Stimulated activated CD4-positive, alpha-beta T cell treated with anti-CD3 and anti-CD28 coated beads, Interleukin-15, amount 100 ng/mL, for 48 hours (primary cell): Measurements from ENCODE around the gene PPP3CA.
"Not testable (repeated sequence)": the region's sequence is repeated elsewhere in the genome, so short reads cannot be mapped to it uniquely, and the experiment has no call there.

Experiments used
- DNase-seq, 2 donors: peaks; one replicate each; pipeline ENCODE4 v3.0.0-alpha.2; 2020; ENCODE audit warnings: low read depth in 2 of 2

PPP3CA gene

DNA sequence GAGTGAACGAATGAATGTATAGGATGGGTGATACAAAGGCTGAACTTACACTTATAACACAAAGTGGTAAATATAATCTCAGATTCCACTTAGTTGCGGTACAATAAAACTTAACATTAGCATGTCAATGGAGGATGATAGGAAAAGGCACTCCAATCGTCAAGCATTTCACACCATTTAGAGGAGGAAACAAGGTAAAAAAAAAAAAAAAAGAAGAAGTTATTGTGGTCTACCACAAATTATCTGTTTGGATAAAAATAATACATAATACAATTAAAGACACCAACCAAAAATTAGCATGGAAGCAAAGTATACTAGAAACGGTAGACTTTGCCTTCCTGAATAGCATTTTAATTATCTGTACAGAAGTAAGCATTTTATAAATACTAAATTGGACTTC, 205.5 kb downstream of the PPP3CA start:
- no peak for DNase-seq

DNA sequence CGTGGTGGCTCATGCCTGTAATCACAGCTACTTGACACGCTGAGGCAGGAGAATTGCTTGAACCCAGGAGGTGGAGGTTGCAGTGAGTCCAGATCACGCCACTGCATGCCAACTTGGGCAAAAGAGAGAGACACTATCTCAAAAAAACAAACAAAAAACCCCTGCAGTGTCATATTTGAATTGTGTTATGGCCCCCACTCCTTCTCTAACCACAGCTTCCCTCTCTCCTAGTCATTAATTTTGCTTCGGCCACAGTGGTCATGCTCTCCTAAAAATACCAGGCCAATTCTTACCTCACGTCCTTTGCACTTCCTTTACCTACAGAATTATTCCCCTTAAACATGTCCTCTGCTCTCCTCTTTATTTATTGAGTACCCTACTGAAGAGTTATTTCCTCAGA, 206.1 kb downstream of the PPP3CA start:
- no peak for DNase-seq

DNA sequence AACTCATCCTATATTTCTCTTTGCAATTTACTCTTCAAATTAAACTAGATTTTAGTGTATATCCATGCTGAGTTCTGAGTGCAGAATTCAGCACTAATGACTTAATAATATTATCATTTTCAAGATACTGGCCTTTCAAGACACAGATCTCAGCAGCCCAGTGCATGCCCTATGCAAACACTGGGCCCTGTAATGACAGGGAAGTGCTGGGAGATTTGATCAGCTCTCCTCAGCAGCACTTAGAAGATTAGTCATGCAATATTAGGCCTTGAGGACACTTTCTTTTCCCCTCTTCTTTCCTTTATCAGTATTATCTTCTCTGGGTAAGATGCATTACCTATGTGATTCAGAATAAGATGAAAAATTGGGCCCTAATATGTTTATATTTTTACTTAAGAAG, 207.1 kb downstream of the PPP3CA start:
- DNase-seq: no peak

DNA sequence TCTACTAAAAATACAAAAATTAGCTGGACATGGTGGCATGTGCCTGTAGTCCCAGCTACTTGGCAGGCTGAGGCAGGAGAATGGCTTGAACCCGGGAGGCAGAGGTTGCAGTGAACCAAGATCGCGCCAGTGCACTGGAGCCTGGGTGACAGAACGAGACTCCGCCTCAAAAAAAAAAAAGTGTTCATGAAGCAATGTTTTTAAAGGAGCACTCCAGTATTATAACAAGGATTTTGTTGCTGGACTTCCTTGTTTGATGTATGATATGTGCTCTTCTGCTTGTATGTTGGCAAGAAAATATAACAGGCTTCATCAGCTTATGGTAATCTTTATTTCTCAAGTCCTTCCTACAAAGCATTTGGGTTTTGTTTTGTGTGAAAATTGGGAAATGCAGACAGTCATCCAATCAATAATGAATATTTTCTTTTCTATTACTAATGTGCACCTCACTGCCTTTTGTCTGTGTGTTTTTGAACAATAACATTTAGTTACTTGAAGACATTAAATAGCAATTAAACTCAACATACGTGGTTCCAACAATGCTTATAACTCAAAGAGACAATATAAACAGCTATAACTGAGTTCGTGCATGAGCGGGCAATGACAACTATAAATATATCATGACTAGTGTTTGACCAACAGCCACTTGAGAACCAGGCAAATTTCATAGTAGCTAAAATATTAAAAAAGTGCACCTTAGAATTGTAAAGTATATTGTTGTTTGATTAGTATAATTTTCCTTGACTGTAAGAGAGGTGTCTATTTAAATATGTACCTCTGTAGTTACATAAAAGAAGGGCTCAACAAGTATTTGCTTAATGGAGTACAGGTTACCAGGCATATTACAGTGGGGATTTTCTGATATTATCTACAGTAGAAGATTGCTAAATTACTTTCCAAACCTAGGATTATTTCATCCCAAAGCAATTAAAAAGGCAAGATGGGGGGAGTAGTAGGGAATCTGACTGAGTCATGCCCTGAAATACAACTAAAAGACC, 210.7 kb downstream of the PPP3CA start:
- no peak for DNase-seq

DNA sequence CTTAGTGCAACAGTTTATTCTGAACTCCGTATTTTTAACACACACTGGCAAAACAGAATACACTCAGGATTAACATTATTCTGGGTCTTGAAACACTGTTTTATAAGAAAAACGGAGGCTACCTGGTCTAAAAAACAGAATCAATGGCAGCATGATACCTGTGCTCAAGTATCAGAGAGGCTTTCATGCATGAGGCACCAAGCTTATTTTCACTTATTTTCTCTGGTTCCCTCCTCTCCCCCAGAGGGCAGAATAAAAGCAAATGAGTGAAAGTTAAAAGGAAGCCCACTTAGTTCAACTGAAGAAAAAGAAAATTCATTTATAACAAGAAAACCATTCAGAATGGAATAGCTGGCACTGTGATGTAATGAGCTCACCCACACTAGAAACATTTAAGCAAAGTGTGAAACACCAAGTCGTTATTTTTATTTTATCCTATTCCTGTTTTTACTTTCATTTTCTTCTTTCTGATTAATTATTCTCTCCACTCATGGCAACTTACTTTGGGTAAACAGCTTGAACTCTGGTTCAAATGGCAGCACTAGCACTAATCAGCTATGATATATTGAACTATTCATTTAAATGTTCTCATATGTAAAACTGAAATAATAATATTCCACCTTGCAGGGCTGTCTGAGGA, 211.8 kb downstream of the PPP3CA start:
- DNase-seq: no peak

DNA sequence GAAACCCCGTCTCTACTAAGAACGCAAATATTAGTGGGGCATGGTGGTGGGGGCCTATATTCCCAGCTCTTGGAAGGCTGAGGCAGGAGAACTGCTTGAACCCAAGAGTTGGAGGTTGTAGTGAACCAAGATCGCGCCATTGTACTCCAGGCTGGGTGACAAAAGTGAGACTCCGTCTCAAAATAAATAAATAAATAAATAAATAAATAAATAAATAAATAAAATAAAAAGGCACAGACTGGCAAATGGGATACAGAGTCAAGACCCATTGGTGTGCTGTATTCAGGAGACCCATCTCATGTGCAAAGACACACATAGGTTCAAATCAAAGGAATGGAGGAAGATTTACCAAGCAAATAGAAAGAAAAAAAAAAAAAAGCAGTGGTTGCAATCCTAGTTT, 216.3 kb downstream of the PPP3CA start:
- DNase-seq: not testable (repeated sequence)

DNA sequence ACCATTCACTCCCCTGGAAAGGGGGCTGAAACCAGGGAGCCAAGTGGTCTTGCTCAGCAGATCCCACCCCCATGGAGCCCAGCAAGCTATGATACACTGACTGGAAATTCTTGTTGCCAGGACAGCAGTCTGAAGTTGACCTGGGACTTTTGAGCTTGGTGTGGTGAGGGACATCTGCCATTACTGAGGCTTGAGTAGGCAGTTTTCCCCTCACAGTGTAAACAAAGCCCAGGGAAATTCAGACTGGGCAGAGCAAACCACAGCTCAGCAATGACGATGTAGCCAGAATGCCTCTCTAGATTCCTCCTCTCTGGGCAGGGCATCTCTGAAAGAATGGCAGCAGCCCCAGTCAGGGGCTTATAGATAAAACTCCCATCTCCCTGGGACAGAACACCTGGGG, 218.4 kb downstream of the PPP3CA start:
- DNase-seq: not testable (repeated sequence)

DNA sequence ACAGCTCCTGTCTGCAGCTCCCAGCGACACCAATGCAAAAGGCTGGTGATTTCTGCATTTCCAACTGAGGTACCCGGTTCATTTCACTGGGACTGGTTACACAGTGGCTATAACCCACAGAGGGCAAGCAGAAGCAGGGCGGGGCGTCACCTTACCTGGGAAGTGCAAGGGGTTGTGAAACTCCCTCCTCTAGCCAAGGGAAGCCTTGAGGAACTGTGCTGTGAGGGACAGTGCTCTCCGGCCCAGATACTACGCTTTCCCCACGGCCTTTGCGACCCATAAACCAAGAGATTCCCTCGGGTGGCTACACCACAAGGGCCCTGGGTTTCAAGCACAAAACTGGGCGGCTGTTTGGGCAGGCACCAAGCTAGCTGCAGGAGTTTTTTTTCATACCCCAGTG, 218.9 kb downstream of the PPP3CA start:
- no peak for DNase-seq

DNA sequence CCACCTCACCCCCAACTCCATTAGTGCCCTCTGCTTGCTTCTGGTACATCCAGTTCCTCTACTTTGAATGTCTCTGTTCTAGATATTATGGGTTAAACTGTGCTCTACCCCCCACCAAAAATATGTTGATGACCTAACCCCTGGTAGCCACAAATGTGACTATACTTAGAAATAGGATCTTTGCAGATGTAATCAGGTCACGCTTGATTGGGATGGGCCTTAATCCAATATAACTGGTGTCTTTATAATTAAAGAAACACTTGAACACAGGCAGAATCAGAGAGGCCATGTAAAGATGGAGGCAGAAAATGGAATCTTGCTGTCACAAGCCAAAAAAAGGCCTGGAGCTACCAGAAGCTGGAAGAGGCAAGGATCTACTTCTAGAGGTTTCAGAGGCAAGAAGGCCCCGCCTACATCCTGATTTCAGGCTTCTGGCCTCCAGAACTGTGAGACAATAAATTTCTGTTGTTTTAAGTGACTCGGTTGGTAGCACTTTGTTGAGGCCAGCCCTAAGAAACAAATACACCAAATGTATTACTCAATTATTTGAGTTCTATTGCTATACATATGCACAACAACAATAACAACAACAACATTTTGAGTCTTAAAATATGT, 220.0 kb downstream of the PPP3CA start:
- DNase-seq: no peak

DNA sequence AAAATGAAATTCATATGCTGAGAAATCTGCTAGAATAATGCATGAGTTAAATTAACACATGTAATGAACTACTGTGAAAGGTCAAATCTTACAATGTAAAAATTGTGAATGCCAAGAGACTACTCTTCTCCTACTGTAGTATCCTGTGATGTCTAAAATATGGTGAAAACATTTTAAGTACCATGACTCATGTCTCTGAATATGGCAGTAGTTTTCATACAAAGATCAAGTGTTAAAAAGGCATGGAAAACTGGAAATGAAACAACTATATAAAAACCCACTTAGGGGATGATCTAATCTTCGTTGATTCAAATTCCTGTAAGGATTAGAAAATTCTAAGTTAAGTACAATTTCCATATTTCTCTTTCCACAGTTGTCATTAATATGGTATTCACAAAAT, 221.3 kb downstream of the PPP3CA start:
- DNase-seq: no peak

DNA sequence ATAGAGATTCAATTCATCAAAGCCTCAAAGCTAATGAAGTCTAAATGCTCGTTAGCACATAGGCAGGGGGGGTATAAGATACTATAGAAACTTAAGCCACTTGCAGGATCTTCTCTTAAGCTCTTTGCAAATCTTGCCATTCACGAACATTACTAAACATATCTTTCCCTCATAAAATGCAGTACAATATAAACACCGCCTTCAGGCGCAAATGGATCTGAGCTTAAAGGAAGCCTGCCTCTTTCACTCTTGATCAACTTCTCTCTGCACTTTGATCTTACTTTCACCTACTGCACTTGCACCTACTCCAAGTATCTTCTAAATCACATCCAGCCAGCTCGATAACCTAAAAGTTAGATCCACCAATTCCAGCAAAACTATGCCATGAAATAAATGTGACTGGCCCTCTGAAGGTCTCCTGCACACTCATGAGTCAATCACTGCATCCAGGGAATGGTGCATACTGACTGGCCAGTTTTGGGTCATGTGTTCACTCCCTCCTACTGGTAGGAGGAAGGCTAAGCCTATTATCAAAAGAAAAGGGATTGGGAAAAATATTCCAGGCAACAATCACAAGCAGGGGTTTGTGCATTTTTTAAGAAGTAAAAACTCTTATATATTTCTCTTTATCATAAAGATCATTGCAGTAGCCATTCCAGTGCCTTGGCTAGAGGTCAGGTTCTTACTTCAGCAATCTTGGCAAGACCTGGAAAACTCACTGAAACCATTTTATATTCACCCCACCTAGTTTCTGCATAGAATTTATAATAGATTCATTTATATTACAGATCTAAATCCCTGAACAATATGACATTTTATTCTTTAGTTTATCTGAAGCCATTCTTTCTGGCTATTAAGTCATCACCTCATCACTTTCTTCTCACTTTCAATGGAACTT, 222.0 kb downstream of the PPP3CA start:
- no peak for DNase-seq

DNA sequence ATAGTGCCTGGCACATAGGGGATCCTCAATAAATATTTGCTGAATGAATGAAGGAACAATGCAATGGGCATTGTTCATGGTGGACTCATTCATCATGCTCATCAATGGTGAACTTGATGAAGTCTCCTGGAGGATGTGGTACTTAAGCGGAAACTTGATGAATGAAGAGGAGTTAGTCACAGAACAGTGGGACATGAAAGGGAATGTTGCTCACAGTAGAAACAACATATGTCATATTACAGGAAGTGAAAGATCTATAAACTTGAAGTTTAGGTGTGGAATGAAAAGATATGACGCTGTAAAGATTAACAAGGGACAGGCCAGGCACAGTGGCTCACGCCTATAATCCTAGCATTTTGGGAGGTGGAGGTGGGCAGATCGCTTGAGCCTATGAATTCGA, 224.1 kb downstream of the PPP3CA start:
- no peak for DNase-seq

DNA sequence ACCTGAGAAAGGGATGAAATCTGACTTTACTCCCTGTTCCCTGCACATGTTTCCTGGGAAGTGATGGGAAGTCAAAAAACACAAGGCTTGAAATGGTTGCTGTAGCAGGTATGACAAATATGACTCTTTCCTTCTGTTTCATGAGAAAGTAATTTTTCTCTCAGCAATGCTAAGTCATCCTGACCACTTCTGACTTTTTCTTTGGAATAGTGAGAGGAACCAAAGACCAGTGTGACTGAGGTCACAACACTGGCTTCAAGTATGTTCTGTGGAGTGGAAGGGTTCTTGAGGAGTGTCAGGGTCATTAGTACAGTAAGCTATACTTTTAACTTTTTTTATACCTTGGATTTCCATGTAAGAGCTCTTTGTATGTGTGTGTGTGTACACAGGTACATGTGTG, 225.3 kb downstream of the PPP3CA start:
- DNase-seq: no peak

DNA sequence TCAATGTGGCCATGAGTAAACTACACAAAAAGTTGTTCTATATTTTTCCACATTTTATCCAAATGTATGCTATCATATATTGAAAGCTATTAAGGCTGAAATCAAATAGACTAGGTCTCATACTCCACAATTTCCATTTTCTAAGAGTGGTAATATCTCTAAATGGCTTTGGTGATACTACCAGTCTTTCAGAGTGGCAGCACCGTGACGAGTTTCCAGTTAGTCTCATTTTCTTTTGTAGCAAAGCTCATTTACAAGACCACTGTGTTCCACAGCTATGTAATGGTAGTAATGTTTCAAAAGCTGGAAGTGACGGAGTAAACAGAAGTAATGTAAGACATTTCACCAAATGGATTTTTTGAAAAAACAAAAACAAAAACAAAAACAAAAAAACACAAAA, 228.2 kb downstream of the PPP3CA start:
- no peak for DNase-seq

DNA sequence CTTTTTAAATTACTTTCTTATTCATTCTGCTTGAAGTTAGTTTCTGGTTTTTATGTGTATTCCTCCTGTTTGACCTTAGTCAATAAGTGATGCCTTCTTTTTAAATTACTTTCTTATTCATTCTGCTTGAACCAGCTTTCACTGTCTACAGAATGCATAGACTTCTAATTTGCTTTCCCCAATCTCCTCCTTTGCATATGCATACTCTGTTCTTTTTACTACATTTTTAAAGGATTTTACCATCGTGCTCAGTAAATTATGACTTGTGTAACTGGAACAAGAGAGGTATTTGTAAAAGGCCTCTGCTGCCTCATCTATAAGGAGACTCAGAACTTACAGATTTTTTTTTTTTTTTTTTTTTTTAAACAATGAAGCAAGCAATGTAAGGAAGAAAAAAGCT, 228.7 kb downstream of the PPP3CA start:
- DNase-seq: no peak

DNA sequence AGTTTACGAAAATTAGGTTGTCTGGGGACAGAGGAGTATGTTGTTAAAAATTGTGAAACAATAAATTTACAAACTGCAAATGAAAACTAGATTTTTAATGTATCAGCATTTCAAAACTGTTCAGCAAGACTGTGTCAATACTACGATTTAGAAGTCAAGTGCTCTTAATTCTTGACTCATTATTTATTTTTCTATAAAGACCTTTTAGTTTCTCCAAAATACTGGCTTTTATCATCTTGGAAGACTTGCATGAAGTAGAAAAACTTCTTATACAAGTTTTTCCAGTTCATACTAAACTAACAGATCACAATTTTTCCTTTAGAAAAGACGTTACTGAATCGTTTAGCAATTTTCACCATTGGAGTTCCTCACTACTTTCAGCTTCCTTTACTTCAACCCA, 231.4 kb downstream of the PPP3CA start:
- no peak for DNase-seq

DNA sequence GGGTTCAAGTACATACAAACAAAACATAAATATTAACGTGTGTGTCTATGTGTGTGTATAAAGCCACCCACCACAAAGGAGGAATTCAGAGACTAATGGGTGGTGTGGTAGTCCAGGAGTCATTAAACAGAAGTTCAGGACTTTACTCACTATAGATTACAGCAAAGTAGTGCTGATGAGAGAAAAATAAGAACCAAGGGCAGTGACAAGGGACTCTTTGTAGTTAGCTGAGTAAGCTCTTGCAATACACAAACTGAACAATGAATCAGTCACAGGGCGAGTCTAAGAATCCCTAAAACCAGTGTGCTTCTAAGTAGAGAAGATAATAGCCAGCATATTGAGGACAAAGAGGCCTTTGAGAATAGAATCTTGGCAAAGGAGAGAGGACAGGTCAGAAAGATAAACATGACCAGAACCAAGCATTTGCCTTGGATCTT, 232.4 kb downstream of the PPP3CA start:
- no peak for DNase-seq

DNA sequence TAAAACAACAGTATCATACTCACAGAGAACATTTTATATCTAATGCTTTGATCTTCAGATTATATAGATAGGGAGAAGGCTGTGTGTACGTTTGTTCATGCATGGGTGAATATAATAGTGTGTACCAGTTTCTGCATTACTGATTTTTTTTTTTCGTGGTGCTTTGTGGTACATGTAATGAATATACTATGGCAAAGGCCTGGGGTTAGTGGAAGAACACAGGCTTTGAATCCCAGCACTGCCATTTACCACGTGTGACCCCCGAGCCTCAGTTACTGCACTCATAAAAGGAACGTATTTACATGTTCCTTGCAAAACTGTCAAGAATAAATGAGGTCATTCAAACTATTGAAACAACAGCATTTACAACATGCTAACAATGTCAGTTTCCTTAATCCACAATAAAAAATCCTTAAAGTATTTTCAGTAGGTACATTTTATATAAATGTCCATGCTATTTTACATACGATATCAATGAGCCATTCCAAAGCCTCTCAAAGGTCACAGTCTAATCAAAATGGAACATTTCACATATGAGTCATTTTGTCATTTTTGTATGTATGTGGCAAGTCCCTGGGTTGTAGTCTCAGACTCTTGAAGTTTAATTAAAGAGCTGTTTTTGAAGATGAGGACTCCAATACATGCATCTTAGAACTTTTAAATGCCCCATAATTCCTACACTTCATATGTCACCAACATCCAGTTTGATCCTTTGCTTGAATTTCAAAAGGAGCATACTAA, 242.8 kb downstream of the PPP3CA start:
- no peak for DNase-seq

DNA sequence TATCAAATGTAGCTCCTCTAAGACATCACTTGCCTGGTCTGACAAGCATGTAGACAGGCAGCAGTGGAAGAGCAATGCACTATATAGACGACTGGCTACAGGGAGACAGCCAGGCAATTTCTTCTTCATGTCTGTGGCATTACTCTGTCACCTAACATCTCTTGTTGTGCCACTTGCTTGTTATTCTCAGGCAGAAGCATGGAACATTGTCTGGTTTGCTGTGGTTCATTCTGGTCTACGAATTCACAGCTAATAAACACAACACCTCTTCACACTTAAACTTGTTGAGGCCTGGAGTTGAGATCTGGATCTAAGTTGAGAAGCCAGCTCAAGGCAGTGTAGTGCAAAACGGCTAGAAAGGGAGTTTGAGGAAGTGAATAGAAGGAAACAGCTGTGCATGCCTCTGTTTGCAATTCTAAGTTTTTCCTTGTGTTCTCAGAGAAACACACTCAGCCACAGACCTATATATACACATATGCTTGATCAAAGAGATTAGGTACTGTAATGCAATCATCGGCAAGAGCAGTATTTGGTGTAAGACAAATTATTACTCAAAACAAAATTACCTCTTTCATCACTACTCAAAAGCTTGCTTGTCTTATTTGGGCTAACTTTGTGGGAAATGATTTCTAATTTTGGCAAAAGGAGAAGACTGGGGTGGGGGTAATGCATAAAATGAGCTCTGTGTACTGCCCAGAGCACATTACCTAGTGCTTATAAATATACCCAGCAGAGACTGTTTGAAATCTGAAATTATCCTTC, 243.8 kb downstream of the PPP3CA start:
- DNase-seq: no peak

DNA sequence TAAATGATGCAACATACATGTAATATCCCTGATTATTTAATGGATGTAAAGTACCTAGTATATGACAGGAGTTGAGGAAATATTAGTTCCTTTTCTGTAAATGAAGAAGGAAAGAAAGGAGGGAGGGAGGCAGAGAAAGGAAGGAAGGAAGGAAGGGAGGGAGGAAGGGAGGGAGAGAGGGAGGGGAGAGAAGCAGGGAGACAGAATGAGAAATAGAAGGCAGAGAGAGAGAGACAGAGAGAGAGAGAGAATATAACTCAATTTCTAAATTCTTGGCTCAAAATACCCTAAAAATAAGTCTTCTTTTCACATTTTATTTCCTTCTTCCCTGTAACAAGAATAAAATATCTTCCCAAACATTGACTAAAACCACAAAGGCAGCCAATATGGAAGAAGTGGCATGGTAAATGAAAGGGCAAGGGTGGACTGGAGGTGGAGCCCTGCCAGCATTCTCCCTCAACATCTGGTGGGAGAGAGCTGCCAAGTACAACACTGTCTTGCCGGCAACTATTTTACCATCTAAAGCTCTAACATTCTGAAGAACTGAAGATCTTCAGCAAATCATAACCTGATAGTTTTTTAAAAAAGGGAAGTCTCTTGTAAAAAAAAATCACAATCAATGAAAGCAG, 245.1 kb downstream of the PPP3CA start:
- no peak for DNase-seq
